SK-N-DZ (cell line): Measurements from ENCODE around the gene CST9. TPM values are rescaled to one million over a fixed set of nuclear protein-coding genes. Genes with fewer than 3 reads are reported as not detected.

ENCODE experiments used
- DNase-seq: peaks from one replicate; pipeline ENCODE4 v3.0.0-alpha.2; 2015; ENCODE audit warnings: low spot score
- polyA plus RNA-seq, 2 experiments: library from polyadenylated mRNA; depleted of rRNA; stranded (reverse); fragments of >200 nt; gene quantifications; 2 replicates each; pipeline ENCODE4 v1.2.3, GENCODE V29; 2014

Gene CST9, protein sequence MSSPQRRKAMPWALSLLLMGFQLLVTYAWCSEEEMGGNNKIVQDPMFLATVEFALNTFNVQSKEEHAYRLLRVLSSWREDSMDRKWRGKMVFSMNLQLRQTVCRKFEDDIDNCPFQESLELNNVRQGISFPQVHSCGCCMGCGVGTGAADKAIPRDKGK
- not detected in 2 replicates for polyA plus RNA-seq (2014; cell fraction: cytosol; rRNA removed)
- not detected in 2 replicates for polyA plus RNA-seq (2014; cell fraction: nucleus; rRNA removed)

- DNase-seq = no peak
These were observed at the start of gene CST9 for GRCh38 chr20:23605867-23606651. CST9 (minus strand) TSS chr20:23605917; CDS start chr20:23605864, 53 bp downstream.

- DNase-seq = no peak
These were observed 49.0 kb upstream of the CST9 start for GRCh38 chr20:23654717-23655116.

- DNase-seq = no peak
These were observed 48.3 kb upstream of the CST9 start for GRCh38 chr20:23654000-23654399.

- no peak for DNase-seq
These were observed 47.8 kb upstream of the CST9 start for GRCh38 chr20:23653400-23653938.

GRCh38 chr20:23652926-23653325, 47.2 kb upstream of the CST9 start:
- DNase-seq = no peak

- DNase-seq = no peak
These were observed 46.7 kb upstream of the CST9 start for GRCh38 chr20:23652371-23652770.

DNA sequence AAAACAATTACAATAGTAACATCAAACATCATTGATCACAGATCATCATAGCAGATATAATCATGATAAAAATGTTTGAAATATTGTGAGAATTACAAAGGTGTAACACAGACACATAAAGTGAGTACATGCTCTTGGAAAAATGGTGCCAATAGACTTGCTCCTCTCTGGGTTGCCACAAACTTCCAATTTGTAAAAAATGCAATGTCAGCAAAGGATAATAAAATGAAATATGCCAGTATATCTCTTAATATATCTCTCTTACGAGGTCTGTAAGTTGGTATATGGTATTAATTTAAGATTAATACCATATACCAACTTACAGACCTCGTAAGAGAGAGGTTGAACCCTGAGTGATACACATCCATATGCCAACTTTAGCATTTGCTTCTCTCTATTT, 45.4 kb upstream of the CST9 start:
- no peak for DNase-seq

DNA sequence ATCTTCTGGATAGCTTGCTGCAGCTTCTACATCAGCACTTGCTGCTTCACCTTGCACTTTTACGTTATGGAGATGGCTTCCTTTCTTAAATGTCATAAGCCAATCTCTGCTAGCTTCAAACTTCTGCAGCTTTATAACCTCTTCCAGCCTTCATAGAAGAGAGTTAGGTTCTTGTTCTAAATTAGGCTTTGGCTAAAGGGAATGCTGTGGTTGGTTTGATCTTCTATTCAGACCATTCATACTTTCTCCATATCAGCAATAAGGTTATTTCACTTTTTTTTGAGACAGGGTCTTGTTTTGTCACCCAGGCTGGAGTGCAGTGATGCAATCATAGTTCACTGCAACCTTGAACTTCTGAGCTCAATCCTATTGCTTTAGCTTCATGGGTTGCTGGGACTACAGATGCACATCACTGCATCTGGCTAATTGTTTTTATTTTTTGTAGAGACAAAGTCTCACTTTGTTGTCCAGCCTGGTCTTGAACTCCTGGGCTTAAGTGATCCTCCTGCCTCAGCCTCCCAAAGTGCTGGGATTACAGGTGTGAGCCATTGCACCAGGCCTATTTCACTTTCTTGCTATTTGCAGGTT, 44.2 kb upstream of the CST9 start:
- DNase-seq = no peak

DNA sequence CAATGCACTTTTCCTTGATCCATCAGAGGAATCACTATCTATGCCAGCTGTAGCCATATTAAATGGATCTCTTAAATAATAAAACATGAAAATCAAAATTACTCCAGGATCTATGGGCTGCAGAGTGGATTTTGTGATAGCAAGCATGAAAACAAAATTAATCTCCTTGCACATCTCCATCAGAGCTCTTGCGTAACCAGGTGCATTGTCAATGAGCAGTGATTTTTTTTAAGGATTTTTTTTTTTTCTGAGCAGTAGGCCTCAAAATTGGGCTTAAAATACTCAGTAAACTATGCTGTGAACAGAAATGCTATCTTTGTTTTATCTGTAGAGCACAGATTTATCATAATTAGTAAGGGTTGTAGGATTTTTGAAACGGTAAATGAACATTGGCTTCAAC, 43.5 kb upstream of the CST9 start:
- no peak for DNase-seq

- no peak for DNase-seq
These were observed 41.6 kb upstream of the CST9 start for GRCh38 chr20:23647346-23647745.

- DNase-seq = no peak
These were observed 40.6 kb upstream of the CST9 start for GRCh38 chr20:23646106-23646873.

- no peak for DNase-seq
These were observed 39.9 kb upstream of the CST9 start for GRCh38 chr20:23645575-23645974.

DNA sequence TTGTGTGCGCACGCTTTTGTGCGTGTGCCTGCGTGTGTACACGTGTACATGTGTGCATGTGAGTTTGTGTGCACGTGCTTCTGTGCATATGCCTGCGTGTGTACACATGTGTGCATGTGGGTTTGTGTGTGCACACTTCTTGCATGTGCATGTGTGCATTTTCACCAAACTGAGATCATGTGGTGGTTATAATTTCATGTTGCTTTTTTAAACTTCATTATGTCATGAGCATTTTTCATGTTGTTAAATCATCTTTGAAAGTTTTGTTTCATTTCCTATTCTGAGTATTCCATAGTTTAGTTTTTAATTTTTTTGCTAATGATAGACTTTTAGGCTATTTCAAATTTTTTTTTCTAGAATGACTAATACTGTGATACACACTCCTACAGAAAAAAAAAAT, 38.4 kb upstream of the CST9 start:
- DNase-seq = no peak

DNA sequence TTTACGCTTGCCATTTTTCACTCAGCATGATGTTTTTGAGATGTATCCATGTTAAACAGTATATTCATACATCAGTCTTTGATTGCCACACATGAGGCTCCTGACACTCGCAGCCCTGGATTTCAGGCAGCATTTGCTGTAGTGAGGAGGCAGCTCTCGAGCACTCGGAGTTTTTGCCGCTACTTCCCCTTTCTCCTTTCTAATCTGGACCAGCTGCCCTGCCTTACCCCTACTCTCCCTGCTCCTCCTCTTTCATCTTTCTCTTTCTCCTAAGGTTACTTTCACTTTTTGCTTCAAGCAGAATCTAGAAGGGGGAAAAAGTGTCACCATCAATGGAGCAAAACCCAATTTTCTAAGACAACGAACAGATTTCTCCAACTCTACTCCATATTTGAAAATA, 37.9 kb upstream of the CST9 start:
- no peak for DNase-seq

DNA sequence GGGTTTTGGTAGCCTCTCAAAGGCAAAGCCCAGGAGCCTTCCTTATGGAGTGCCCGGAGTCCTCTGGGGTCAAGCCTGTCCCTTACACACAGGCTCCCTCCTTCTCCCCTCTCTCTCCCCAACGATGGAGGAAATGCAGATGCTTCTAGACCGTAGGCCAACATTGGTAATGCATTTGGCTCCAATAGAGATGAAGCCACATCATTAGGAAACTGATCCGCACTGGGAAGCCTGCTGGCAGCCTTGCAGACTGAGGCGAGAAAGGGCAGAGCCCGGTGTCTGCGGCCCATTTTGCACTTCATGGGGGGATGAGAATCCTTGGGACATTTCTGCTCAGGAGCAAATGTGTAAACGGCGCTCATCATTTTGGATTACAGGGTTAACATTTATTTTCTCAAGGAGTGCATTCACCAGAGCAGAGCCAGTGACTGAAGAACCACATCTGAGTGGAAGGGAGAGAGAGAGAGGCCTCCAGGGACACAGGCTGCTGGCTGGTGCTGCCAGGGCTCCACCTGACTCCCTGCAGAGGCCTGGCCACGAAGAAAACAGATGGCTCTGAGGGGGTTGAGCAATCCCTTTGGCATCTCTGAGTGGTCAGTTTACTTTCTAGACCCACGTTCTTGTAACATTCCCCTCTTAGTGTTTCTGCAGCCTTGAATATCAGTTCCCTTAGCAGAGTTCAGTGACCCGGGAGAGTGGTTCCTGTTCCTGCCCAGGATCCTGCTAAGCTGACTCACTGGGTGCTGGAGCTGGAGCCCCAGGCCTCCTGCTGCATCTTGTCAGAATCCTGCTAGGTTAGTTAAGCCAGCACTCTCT, 36.4 kb upstream of the CST9 start:
- DNase-seq = peak; percentile 42

DNA sequence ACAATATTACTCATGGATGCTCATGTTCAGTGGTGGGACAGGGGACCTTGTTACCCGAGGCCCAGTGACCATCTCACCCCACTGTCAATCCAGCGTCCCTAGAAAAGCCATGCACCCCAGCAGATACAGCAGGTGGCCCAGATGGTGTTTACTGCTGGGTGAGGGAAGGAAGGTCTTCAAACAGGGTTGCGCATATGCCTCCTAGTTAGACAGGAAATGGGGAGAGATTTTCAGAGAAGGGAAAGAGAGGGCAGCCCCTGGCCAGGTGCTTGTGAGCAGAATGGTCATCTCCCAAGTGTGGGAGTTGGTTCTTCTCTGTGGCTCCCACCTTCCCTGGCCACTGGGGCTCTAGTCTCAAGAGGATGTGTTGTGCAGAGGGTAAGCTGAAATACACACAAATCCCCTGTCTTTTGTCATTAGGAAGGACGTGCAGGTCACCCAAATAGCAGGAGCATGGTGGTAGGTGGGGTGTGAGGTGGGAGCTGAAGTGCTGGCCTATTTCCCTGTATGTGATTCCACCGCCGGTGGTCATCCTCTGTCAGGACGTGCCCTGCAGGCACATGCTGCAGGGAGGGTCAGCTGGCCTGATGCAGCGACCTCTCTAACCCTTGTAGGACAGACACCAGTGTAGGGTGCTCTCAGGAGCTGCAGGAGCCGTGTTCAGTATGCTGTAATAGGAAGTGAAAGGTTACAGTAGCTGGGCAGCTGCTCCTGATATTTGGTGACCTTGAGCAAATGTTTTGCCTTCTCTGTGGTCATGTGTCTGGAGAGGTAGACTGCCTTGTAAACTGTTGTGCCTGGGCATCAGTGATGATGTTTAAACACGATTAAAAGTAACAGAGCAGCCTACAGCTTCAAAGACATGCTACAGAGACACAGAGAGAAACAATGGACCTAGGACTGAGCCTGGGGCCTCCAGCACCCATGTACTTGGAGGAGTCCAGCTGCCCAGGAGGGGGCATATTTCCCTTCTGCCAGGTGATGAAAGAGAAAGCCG, 35.3 kb upstream of the CST9 start:
- DNase-seq = no peak

GRCh38 chr20:23640018-23640601, 34.4 kb upstream of the CST9 start:
- no peak for DNase-seq

DNA sequence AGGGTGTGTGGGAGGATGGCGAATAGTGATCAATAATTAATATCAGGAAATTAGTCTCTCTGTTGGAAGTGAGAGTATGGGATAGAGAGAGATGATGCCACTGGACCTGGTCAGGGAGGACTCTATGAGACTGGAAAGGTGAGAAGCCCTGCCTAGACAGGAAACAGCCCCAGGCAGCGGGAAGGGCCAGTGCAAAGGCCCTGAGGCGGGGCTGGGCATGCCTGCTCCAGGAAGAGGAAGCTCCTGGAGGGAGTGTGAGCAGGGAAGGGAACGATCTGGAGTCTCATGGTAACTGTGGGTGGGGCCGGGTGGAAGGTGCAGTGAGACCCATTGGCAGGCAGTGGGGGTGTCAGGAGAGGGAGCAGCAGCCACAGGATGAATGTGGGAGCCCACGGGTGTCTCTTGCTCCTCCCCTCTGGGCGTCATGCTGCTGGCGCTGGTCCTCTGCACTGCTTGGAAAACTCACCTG, 33.8 kb upstream of the CST9 start:
- DNase-seq = no peak

GRCh38 chr20:23638309-23638708, 32.6 kb upstream of the CST9 start:
- no peak for DNase-seq
